Activated naive CD4-positive, alpha-beta T cell treated with anti-CD3 and anti-CD28 coated beads for 36 hours (primary cell): Measurements from ENCODE around the gene PLCB4. TPM values are rescaled to one million over a fixed set of nuclear protein-coding genes. Genes with fewer than 3 reads are reported as not detected.

Source experiments
- CTCF ChIA-PET: fragments of 350-600 bp; sonication (Branson Sonifier 250); formaldehyde crosslinking; loops from one replicate; lab custom pipeline; 2021; ENCODE audit warnings: antibody characterized with exemption; lab: Charles Lee
- DNase-seq: peaks from one replicate; pipeline ENCODE4 v3.0.0-alpha.2; 2020
- H3K27ac Mint-ChIP-seq: one replicate; pipeline ENCODE4 v1.8.0; 2021; ENCODE audit warnings: mild to moderate bottlenecking, mixed read lengths
- H3K27me3 Mint-ChIP-seq: one replicate; pipeline ENCODE4 v1.8.0; 2021; ENCODE audit warnings: low read depth, mixed read lengths
- H3K36me3 Mint-ChIP-seq: one replicate; pipeline ENCODE4 v1.8.0; 2021; ENCODE audit warnings: low read depth, mixed read lengths
- H3K4me1 Mint-ChIP-seq: one replicate; pipeline ENCODE4 v1.8.0; 2021; ENCODE audit warnings: low read depth, mixed read lengths
- H3K4me3 Mint-ChIP-seq: one replicate; pipeline ENCODE4 v1.8.0; 2021; ENCODE audit warnings: mild to moderate bottlenecking, moderate library complexity, mixed read lengths
- H3K9me3 Mint-ChIP-seq: one replicate; pipeline ENCODE4 v1.8.0; 2021; ENCODE audit warnings: mixed read lengths
- intact Hi-C: fragments of 100-400 bp; cut with micrococcal nuclease; formaldehyde crosslinking; loops from one replicate; pipeline ENCODE4 v1.15.1; 2023
- total RNA-seq, 2 experiments: library from RNA; stranded (reverse); gene quantifications; one replicate each; pipeline ENCODE4 v1.2.3, GENCODE V29; 2021

The PLCB4 gene
- total RNA-seq, 2 experiments from 2014 or later = not detected

- Mint-ChIP-seq H3K4me3 (no peak overlapping the region), H3K4me1 (no peaks in the 10 kb centered on the region), H3K9me3 (peaks cover 5% of the 10 kb centered on the region), H3K36me3 (peaks cover 2% of the 10 kb centered on the region), H3K27me3 (no peaks in the 10 kb centered on the region), H3K27ac (no peak overlapping the region)
- DNase-seq = no peak
- CTCF ChIA-PET = no interaction called here
- intact Hi-C loops = no loop called here
Observed at GRCh38 chr20:9388160-9388812, 319.4 kb downstream of the PLCB4 start.

- DNase-seq = no peak
- intact Hi-C loops = no loop called here
- CTCF ChIA-PET = no interaction called here
- peaks cover 5% of the 10 kb centered on the region for H3K9me3 Mint-ChIP-seq
- peaks cover 2% of the 10 kb centered on the region for H3K36me3 Mint-ChIP-seq
- H3K27ac Mint-ChIP-seq = no peak overlapping the region
- no peaks in the 10 kb centered on the region for H3K4me1 Mint-ChIP-seq
- no peaks in the 10 kb centered on the region for H3K27me3 Mint-ChIP-seq
- H3K4me3 Mint-ChIP-seq = no peak overlapping the region
Observed at GRCh38 chr20:9388813-9389161, 319.9 kb downstream of the PLCB4 start.

GRCh38 chr20:9389346-9389745, 320.5 kb downstream of the PLCB4 start:
- Mint-ChIP-seq H3K27ac (no peak overlapping the region), H3K4me1 (no peaks in the 10 kb centered on the region), H3K4me3 (no peak overlapping the region), H3K9me3 (peaks cover 5% of the 10 kb centered on the region), H3K36me3 (peaks cover 2% of the 10 kb centered on the region), H3K27me3 (no peaks in the 10 kb centered on the region)
- intact Hi-C loops = no loop called here
- no peak for DNase-seq
- CTCF ChIA-PET = no interaction called here

- intact Hi-C loops = no loop called here
- CTCF ChIA-PET = no interaction called here
- Mint-ChIP-seq H3K27me3 (no peaks in the 10 kb centered on the region), H3K9me3 (peaks cover 2% of the 10 kb centered on the region), H3K36me3 (peaks cover 2% of the 10 kb centered on the region), H3K27ac (no peak overlapping the region), H3K4me3 (no peak overlapping the region), H3K4me1 (no peaks in the 10 kb centered on the region)
- DNase-seq = no peak
Observed at GRCh38 chr20:9390441-9390840, 321.6 kb downstream of the PLCB4 start.

- DNase-seq = peak; percentile 34
Observed at GRCh38 chr20:9392892-9393857, 324.3 kb downstream of the PLCB4 start.

GRCh38 chr20:9395971-9396370, 327.1 kb downstream of the PLCB4 start:
- H3K4me3 Mint-ChIP-seq = no peak overlapping the region
- no peak overlapping the region for H3K27ac Mint-ChIP-seq
- no peak for DNase-seq
- H3K4me1 Mint-ChIP-seq = no peaks in the 10 kb centered on the region
- no peaks in the 10 kb centered on the region for H3K36me3 Mint-ChIP-seq
- H3K9me3 Mint-ChIP-seq = no peaks in the 10 kb centered on the region
- intact Hi-C loops = no loop called here
- no peaks in the 10 kb centered on the region for H3K27me3 Mint-ChIP-seq
- CTCF ChIA-PET = no interaction called here

More at GRCh38 chr20:9392892-9393857, 324.3 kb downstream of the PLCB4 start:
- H3K4me3 Mint-ChIP-seq = no peak overlapping the region
- no peaks in the 10 kb centered on the region for H3K9me3 Mint-ChIP-seq
- no peaks in the 10 kb centered on the region for H3K36me3 Mint-ChIP-seq
- CTCF ChIA-PET = interaction anchor here (1.0 kb wide), 1 partner anchor 15 kb away, joined by 3 read pairs; no protein-coding TSS in a partner anchor
- H3K27ac Mint-ChIP-seq = no peak overlapping the region
- H3K4me1 Mint-ChIP-seq = no peaks in the 10 kb centered on the region
- intact Hi-C loops = loop anchor here (1.0 kb wide), 2 partner anchors 540 to 634 kb away; no protein-coding TSS in a partner anchor
- no peaks in the 10 kb centered on the region for H3K27me3 Mint-ChIP-seq

GRCh38 chr20:9397928-9398327, 329.0 kb downstream of the PLCB4 start:
- CTCF ChIA-PET = interaction anchor here (2.4 kb wide), 1 partner anchor 10 kb away, joined by 12 read pairs; no protein-coding TSS in a partner anchor
- H3K27me3 Mint-ChIP-seq = no peaks in the 10 kb centered on the region
- intact Hi-C loops = no loop called here

GRCh38 chr20:9398882-9399281, 330.0 kb downstream of the PLCB4 start:
- no peaks in the 10 kb centered on the region for H3K4me1 Mint-ChIP-seq
- no peak overlapping the region for H3K4me3 Mint-ChIP-seq
- H3K27ac Mint-ChIP-seq = no peak overlapping the region
- H3K27me3 Mint-ChIP-seq = no peaks in the 10 kb centered on the region
- no peak for DNase-seq
- no peaks in the 10 kb centered on the region for H3K9me3 Mint-ChIP-seq
- CTCF ChIA-PET = interaction anchor here (2.4 kb wide), 1 partner anchor 9 kb away, joined by 12 read pairs; no protein-coding TSS in a partner anchor
- H3K36me3 Mint-ChIP-seq = no peaks in the 10 kb centered on the region
- intact Hi-C loops = no loop called here

More at GRCh38 chr20:9397928-9398327, 329.0 kb downstream of the PLCB4 start:
- Mint-ChIP-seq H3K36me3 (no peaks in the 10 kb centered on the region), H3K4me3 (no peak overlapping the region), H3K4me1 (no peaks in the 10 kb centered on the region), H3K9me3 (no peaks in the 10 kb centered on the region), H3K27ac (no peak overlapping the region)
- DNase-seq = no peak

GRCh38 chr20:9399322-9399721, 330.4 kb downstream of the PLCB4 start:
- Mint-ChIP-seq H3K9me3 (no peaks in the 10 kb centered on the region), H3K36me3 (no peaks in the 10 kb centered on the region), H3K27ac (no peak overlapping the region), H3K4me3 (no peak overlapping the region), H3K27me3 (no peaks in the 10 kb centered on the region), H3K4me1 (no peaks in the 10 kb centered on the region)
- CTCF ChIA-PET = interaction anchor here (2.4 kb wide), 1 partner anchor 9 kb away, joined by 12 read pairs; no protein-coding TSS in a partner anchor
- intact Hi-C loops = no loop called here
- no peak for DNase-seq

GRCh38 chr20:9400171-9401025, 331.5 kb downstream of the PLCB4 start:
- CTCF ChIA-PET = no interaction called here
- H3K27me3 Mint-ChIP-seq = no peaks in the 10 kb centered on the region

GRCh38 chr20:9401371-9401770, 332.5 kb downstream of the PLCB4 start:
- Mint-ChIP-seq H3K27ac (no peak overlapping the region), H3K9me3 (no peaks in the 10 kb centered on the region), H3K36me3 (no peaks in the 10 kb centered on the region), H3K4me1 (no peaks in the 10 kb centered on the region), H3K4me3 (no peak overlapping the region), H3K27me3 (no peaks in the 10 kb centered on the region)
- no peak for DNase-seq
- intact Hi-C loops = no loop called here
- CTCF ChIA-PET = no interaction called here

More at GRCh38 chr20:9400171-9401025, 331.5 kb downstream of the PLCB4 start:
- H3K4me1 Mint-ChIP-seq = no peaks in the 10 kb centered on the region
- no peak for DNase-seq
- intact Hi-C loops = no loop called here
- no peak overlapping the region for H3K4me3 Mint-ChIP-seq
- no peaks in the 10 kb centered on the region for H3K9me3 Mint-ChIP-seq
- H3K36me3 Mint-ChIP-seq = no peaks in the 10 kb centered on the region
- no peak overlapping the region for H3K27ac Mint-ChIP-seq

- no peak overlapping the region for H3K27ac Mint-ChIP-seq
- no peaks in the 10 kb centered on the region for H3K4me1 Mint-ChIP-seq
- H3K9me3 Mint-ChIP-seq = no peaks in the 10 kb centered on the region
- no peaks in the 10 kb centered on the region for H3K36me3 Mint-ChIP-seq
- H3K4me3 Mint-ChIP-seq = no peak overlapping the region
- no peak for DNase-seq
- CTCF ChIA-PET = no interaction called here
- intact Hi-C loops = no loop called here
- no peaks in the 10 kb centered on the region for H3K27me3 Mint-ChIP-seq
Observed at GRCh38 chr20:9402141-9402540, 333.3 kb downstream of the PLCB4 start.
